ENCODE results near the gene UPK1A. TPM values are rescaled to one million over a fixed set of nuclear protein-coding genes. Genes with fewer than 3 reads are reported as not detected.
"Not testable (repeated sequence)": the region's sequence is repeated elsewhere in the genome, so short reads cannot be mapped to it uniquely, and the experiment has no call there.

Gene UPK1A
- polyA plus RNA-seq, 1 donor from 2014 or later: not detected

- no peaks in the 10 kb centered on the region for H3K36me3 ChIP-seq (ENCODE audit: insufficient read depth, low read length)
- no peaks in the 10 kb centered on the region for H3F3A ChIP-seq (ENCODE audit: insufficient read depth, low read length, poor library complexity, severe bottlenecking)
- no peaks in the 10 kb centered on the region for H4K20me1 ChIP-seq (ENCODE audit: insufficient read depth)
- H3K4me2 ChIP-seq (ENCODE audit: low read length): no peak overlapping the region
- no peaks in the 10 kb centered on the region for H3K9me3 ChIP-seq (ENCODE audit: low read length)
- no peak overlapping the region for H3K4me3 ChIP-seq (ENCODE audit: low read length)
- H3K9ac ChIP-seq (ENCODE audit: low read length): no peak overlapping the region
- no peaks in the 10 kb centered on the region for H3K79me2 ChIP-seq (replicated peaks; ENCODE audit: insufficient read depth, low read length)
- no peak overlapping the region for H2AFZ ChIP-seq (ENCODE audit: low read depth, low read length)
- H3K27ac ChIP-seq (ENCODE audit: low read length): no peak overlapping the region
- peaks cover 16% of the 10 kb centered on the region for H3K27me3 ChIP-seq (ENCODE audit: insufficient read depth, low read depth, low read length)
- no peaks in the 10 kb centered on the region for H3K9me2 ChIP-seq (ENCODE audit: insufficient read depth, low read length)
- TF ChIP-seq SMC3 (conservative IDR thresholded peaks at IDR 0.05; ENCODE audit: poor library complexity): no peak
- TF ChIP-seq POLR2AphosphoS5 (IDR thresholded peaks at IDR 0.05): no peak
- TF ChIP-seq MXI1 (conservative IDR thresholded peaks at IDR 0.05; ENCODE audit: poor library complexity, severe bottlenecking): no peak
- TF ChIP-seq TAF1 (IDR thresholded peaks at IDR 0.05; ENCODE audit: low read depth): no peak
- no peak for TF ChIP-seq EZH2 (IDR thresholded peaks at IDR 0.05; ENCODE audit: borderline replicate concordance, insufficient read depth, low read length, poor library complexity, severe bottlenecking)
- TF ChIP-seq EP300 (conservative IDR thresholded peaks at IDR 0.05; ENCODE audit: poor library complexity, severe bottlenecking): no peak
- TF ChIP-seq, protein P1, sequence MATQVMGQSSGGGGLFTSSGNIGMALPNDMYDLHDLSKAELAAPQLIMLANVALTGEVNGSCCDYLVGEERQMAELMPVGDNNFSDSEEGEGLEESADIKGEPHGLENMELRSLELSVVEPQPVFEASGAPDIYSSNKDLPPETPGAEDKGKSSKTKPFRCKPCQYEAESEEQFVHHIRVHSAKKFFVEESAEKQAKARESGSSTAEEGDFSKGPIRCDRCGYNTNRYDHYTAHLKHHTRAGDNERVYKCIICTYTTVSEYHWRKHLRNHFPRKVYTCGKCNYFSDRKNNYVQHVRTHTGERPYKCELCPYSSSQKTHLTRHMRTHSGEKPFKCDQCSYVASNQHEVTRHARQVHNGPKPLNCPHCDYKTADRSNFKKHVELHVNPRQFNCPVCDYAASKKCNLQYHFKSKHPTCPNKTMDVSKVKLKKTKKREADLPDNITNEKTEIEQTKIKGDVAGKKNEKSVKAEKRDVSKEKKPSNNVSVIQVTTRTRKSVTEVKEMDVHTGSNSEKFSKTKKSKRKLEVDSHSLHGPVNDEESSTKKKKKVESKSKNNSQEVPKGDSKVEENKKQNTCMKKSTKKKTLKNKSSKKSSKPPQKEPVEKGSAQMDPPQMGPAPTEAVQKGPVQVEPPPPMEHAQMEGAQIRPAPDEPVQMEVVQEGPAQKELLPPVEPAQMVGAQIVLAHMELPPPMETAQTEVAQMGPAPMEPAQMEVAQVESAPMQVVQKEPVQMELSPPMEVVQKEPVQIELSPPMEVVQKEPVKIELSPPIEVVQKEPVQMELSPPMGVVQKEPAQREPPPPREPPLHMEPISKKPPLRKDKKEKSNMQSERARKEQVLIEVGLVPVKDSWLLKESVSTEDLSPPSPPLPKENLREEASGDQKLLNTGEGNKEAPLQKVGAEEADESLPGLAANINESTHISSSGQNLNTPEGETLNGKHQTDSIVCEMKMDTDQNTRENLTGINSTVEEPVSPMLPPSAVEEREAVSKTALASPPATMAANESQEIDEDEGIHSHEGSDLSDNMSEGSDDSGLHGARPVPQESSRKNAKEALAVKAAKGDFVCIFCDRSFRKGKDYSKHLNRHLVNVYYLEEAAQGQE (IDR thresholded peaks at IDR 0.05; ENCODE audit: borderline replicate concordance): no peak
- TF ChIP-seq, protein P2, sequence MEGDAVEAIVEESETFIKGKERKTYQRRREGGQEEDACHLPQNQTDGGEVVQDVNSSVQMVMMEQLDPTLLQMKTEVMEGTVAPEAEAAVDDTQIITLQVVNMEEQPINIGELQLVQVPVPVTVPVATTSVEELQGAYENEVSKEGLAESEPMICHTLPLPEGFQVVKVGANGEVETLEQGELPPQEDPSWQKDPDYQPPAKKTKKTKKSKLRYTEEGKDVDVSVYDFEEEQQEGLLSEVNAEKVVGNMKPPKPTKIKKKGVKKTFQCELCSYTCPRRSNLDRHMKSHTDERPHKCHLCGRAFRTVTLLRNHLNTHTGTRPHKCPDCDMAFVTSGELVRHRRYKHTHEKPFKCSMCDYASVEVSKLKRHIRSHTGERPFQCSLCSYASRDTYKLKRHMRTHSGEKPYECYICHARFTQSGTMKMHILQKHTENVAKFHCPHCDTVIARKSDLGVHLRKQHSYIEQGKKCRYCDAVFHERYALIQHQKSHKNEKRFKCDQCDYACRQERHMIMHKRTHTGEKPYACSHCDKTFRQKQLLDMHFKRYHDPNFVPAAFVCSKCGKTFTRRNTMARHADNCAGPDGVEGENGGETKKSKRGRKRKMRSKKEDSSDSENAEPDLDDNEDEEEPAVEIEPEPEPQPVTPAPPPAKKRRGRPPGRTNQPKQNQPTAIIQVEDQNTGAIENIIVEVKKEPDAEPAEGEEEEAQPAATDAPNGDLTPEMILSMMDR (IDR thresholded peaks at IDR 0.05; ENCODE audit: poor library complexity, severe bottlenecking): no peak
- TF ChIP-seq RAD21 (conservative IDR thresholded peaks at IDR 0.05): no peak
Measured at GRCh38 chr19:35675589-35676140, 9.3 kb downstream of the UPK1A start.

GRCh38 chr19:35689836-35690235, 23.5 kb downstream of the UPK1A start:
- Histone ChIP-seq H3K27ac (ENCODE audit: low read length) (no peak overlapping the region), H3K27me3 (ENCODE audit: insufficient read depth, low read depth, low read length) (no peaks in the 10 kb centered on the region), H2AFZ (ENCODE audit: low read depth, low read length) (no peak overlapping the region), H3K9me3 (ENCODE audit: low read length) (no peaks in the 10 kb centered on the region), H3K4me2 (ENCODE audit: low read length) (no peak overlapping the region), H3K9me2 (ENCODE audit: insufficient read depth, low read length) (no peaks in the 10 kb centered on the region), H3K4me3 (ENCODE audit: low read length) (no peak overlapping the region), H3K79me2 (replicated peaks; ENCODE audit: insufficient read depth, low read length) (no peaks in the 10 kb centered on the region), H3K36me3 (ENCODE audit: insufficient read depth, low read length) (no peaks in the 10 kb centered on the region), H4K20me1 (ENCODE audit: insufficient read depth) (no peaks in the 10 kb centered on the region), H3F3A (ENCODE audit: insufficient read depth, low read length, poor library complexity, severe bottlenecking) (no peaks in the 10 kb centered on the region), H3K9ac (ENCODE audit: low read length) (no peak overlapping the region)
- no peak for TF ChIP-seq SMC3 (conservative IDR thresholded peaks at IDR 0.05; ENCODE audit: poor library complexity)
- TF ChIP-seq RAD21 (conservative IDR thresholded peaks at IDR 0.05): no peak
- TF ChIP-seq, protein P2 (IDR thresholded peaks at IDR 0.05; ENCODE audit: poor library complexity, severe bottlenecking): no peak
- no peak for TF ChIP-seq EP300 (conservative IDR thresholded peaks at IDR 0.05; ENCODE audit: poor library complexity, severe bottlenecking)
- no peak for TF ChIP-seq MXI1 (conservative IDR thresholded peaks at IDR 0.05; ENCODE audit: poor library complexity, severe bottlenecking)
- TF ChIP-seq, protein P1 (IDR thresholded peaks at IDR 0.05; ENCODE audit: borderline replicate concordance): no peak
- TF ChIP-seq TAF1 (IDR thresholded peaks at IDR 0.05; ENCODE audit: low read depth): no peak
- no peak for TF ChIP-seq EZH2 (IDR thresholded peaks at IDR 0.05; ENCODE audit: borderline replicate concordance, insufficient read depth, low read length, poor library complexity, severe bottlenecking)

DNA sequence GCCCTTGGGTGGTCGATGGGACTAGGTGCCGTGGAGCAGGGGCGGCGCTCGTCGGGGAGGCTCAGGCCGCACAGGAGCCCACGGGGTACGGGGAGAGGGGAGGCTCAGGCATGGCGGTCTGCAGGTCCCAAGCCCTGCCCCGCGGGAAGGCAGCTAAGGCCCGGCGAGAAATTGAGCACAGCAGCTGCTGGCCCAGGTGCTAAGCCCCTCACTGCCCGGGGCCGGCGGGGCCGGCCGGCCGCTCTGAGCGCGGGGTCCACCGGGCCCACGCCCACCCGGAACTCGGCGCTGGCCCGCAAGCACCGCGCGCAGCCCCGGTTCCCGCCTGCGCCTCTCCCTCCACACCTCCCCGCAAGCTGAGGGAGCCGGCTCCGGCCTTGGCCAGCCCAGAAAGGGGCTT, 24.8 kb downstream of the UPK1A start:
- H3K4me3 ChIP-seq (ENCODE audit: low read length); H3K9ac ChIP-seq (ENCODE audit: low read length); H3K4me2 ChIP-seq (ENCODE audit: low read length); H3K27ac ChIP-seq (ENCODE audit: low read length); H3F3A ChIP-seq (ENCODE audit: insufficient read depth, low read length, poor library complexity, severe bottlenecking); H4K20me1 ChIP-seq (ENCODE audit: insufficient read depth); H3K27me3 ChIP-seq (ENCODE audit: insufficient read depth, low read depth, low read length); H3K9me2 ChIP-seq (ENCODE audit: insufficient read depth, low read length); H3K79me2 ChIP-seq (replicated peaks; ENCODE audit: insufficient read depth, low read length); H3K36me3 ChIP-seq (ENCODE audit: insufficient read depth, low read length); H3K9me3 ChIP-seq (ENCODE audit: low read length); H2AFZ ChIP-seq (ENCODE audit: low read depth, low read length): not testable (repeated sequence)

All from neural cell (in vitro differentiated cells).